ENCODE results near the gene TIMM17B.
A peak's percentile ranks its signal among the peaks of the same experiment; 100 is the strongest.
"Not testable (repeated sequence)": the region's sequence is repeated elsewhere in the genome, so short reads cannot be mapped to it uniquely, and the experiment has no call there.

The TIMM17B gene

DNA sequence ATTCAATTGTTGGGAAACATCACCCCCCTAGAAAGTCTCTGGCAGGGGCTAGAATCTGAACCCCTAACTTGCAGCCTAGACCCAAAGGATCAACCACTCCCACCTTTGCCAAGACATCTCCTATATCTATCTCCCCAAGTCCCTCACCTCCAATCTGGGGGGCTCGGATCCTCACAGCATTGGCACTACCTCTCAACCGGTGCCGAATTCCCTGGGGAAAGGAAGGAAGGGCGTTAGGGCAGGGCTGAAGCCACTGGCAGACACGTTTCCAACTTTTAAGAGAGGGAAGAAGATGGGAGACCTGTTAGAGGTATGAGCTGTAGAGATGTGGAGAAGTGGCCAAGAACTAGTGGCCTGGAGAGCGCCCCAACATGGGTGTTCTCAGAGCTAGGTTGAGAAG lies 2.7 kb downstream of the TIMM17B start:
- DNase-seq (ENCODE audit: low read depth in 2 of 2): no peak

DNA sequence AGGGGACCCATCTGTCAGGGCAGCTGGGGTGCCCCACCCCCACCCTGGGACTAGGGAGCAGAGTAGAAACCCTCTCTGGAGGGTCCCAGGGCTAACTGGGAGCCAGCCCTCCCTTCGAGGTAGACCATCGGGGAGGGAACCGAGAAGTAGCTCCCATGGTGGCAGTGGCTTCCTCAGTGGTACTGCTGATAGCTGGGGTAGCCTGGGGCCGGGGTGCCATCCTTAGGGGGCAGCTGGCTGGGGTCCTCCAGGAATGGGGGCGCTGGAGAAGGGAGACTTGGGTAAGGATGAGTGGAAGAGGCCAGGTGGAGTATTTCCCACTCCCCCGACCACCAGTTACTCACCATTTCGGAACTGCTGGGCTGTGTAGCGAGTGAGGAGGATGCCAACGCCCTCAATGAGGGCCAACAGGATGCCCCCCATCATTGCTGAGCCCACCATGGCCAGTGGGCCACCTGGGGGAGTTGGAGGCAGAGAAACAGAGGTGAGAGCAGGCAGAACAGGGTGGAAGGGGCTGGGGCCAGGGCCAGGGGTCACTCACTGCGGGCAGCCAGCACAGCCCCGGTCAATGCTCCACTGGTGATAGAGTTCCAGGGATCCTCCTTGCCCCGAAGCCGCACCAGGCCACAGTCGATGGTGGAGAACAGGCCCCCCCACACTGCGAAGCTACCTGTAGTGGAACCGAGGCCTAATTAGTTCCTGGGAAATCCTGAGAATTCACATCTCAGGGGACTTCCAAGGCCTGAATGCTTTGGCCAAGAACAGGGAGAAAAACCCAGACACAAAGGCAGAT lies 3.8 kb downstream of the TIMM17B start:
- no peak for DNase-seq (ENCODE audit: low read depth in 2 of 2)

DNA sequence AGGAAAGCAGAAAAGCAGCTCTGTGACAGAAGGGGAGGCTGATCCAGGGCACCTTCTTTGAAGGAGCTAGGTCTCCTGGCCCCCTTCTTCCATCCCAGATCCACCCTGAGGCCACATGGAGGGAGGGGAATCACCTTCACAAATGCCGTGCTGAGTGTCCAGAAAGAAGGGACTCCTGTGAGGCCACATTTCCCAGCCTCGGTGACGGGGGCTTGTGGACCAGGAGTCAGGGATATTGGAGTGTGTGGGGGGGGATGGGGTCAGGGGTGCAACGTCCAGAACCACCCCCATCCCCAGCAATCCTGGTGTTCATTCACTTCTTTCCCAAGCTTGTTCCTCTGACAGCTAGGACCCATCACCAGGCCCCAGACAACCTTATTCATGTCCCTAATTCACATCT lies 4.7 kb downstream of the TIMM17B start:
- no peak for DNase-seq (ENCODE audit: low read depth in 2 of 2)

DNA sequence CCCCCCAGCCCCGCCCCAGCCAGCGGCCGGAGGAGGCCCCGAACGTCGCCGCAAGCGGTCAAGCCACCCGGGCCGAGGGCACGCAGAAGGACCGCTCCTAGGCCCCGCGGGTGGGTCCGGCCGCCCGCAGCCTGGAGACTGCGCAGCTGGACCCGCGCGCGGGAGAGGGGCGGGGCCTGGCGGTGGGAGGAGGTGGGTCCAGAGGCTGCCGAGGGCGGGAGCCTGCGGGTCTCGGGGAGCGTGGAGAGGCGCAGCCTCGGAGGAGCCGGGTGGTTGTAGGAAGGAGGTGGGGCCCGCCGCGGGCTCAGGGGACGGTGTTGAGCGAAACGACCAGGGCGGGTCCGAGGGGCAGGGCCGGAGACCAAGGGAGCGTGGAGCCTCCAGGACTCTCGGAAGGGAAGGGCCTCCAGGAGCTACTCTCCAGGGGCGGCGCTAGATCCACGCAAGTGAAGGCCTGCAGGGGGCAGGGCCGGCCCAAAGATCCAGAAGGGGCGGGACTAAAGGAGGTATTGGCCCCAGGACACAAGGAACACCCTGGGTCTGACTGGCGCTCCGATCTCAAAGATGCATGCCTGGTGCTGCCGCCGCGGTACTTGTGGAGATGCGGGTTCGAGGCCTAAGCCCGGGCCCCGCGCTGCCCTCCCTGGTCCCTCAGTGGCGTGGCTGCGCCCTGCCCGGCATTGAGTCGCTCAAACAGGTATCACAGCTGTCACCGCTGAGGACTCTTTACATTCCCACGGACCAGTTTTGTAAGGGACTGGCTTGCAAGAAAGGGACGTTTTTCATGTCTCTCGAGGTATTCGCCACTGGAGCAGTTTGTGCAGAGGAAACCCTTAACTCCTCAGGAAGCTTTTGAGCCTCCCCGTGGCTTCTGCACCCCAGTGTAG lies 5.9 kb downstream of the TIMM17B start:
- peak; percentile 40 to 46 for DNase-seq (ENCODE audit: low read depth in 2 of 2)

DNA sequence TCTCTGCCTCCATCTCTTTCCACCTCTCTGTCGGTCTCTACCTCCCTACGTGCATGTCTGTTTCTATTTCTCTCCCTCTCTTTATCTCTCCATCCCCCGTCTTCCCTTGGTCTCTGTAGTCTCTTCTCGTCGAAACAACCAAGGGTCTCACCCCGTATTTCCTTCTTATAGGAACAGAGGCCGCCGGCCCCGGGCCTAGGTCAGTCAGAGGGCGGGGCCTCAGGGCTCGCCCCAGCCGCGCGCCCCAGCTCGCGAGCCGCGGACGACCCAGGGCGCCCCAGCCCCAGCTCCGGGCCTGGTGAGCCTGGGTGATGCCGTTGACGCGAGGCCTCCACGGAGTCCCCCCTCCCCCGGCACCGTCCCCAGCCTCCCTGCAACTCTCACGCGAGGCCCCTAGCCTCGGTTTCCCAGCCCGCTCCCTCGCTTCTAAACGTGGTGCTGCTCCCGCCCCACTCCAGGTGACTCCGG lies 6.6 kb downstream of the TIMM17B start:
- DNase-seq (ENCODE audit: low read depth in 2 of 2): no peak

DNA sequence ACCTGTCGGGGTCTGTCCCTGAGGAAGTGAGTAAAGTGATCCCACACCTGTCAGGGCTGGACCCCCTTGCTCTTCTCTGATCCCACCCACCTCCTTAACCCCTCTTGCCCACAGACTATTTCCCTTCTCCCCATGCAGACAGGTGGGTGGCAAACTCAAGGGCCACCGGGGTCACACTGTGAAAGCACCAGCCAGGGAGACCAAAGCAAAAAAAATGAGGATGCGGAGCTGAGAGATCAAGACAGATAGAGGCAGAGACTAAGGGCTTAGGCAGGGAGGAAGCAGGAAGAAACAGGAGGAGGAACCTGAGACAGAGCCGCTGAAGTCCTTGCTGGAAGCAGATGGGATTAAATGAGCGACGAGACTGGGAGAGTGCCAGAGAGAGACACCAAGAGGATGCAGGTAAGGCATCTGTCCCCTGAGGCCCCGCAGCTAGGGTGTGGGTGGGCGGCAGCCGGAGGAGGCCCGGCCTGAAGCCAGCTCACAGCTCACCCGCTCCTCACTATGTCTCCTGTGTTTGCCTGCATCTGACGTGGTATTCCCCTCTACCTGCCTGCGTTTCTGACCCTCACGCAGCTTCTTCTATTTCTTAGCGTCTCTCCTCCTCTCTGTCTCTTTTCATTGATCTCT lies 7.2 kb downstream of the TIMM17B start:
- DNase-seq (ENCODE audit: low read depth in 2 of 2): no peak

DNA sequence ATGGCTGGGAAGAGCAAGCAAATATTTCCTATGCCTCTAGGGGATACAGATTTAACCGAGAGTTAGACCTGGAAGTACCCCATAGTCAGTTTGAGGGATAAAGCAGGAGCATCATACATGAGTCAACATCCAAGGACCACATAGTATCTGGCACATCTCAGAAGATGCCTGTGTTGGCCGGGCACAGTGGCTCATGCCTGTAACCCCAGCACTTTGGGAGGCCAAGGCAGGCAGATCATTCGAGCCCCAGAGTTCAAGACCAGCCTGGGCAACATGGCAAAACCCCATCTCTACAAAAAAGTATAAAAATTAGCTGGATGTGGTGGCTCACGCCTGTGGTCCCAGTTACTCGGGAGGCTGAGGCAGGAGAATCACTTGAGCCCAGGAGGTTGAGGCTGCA lies 11.0 kb downstream of the TIMM17B start:
- DNase-seq (ENCODE audit: low read depth in 2 of 2): not testable (repeated sequence)

DNA sequence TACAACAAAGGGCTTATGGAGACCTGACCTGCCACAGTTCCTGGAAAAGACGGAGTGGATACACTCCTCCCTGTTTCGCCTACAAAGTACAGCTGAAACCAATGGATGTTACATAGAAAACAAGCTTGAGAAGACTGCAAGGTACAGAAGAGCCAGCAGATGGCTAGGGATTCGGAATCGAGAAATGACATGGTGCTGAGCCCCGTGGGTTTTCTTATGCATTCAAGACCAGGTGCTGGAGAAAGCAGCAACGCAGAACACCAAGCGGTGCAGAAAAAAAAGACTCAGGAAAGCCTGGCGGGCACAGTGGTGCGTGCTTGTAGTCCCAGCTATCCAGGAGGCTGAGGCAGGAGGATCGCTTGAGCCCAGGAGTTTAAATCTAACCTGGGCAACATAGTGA lies 13.8 kb downstream of the TIMM17B start:
- DNase-seq (ENCODE audit: low read depth in 2 of 2): no peak

DNA sequence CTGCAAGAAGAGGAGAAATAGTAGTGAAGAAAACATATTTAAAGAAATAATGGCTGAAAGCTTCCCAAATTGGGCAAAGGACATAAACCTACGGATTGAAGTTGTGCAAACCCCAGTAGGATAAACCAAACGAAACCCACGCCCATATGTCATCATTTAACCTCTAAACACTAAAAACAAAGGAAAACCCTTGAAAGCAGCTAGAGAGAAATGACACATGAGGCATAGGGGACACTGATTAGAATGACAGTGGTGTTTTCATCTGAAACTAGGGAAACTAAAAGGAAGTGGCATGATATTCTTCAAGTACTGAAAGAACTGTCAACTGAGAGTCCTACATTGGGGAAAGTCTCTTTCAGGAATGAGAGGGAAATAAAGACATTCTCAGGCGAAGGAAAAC lies 20.6 kb downstream of the TIMM17B start:
- not testable (repeated sequence) for DNase-seq (ENCODE audit: low read depth in 2 of 2)

DNA sequence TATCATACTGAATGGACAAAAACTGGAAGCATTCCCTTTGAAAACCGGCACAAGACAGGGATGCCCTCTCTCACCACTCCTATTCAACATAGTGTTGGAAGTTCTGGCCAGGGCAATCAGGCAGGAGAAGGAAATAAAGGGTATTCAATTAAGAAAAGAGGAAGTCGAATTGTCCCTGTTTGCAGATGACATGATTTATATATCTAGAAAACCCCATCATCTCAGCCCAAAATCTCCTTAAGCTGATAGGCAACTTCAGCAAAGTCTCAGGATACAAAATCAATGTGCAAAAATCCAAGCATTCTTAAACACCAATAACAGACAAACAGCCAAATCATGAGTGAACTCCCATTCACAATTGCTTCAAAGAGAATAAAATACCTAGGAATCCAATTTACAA lies 25.6 kb downstream of the TIMM17B start:
- DNase-seq (ENCODE audit: low read depth in 2 of 2): not testable (repeated sequence)

DNA sequence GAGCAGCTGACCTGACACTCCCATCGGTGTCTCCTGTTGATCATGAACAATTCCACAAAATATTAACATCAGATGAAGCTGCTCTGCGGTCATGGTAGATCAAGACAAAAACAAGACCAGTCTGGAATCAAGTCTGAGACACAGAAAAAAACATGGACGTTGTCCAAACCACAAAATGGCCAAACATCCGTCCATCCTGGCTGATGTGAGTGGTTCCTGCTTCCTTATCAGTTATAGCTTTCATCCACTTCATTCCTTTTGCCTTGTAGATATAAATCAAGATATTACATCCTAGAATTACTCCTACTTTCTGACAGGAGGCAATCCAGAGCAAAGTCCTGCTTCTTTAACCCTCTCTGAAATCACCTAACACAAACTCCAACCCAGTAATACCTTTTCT lies 33.4 kb downstream of the TIMM17B start:
- no peak for DNase-seq (ENCODE audit: low read depth in 2 of 2)

DNA sequence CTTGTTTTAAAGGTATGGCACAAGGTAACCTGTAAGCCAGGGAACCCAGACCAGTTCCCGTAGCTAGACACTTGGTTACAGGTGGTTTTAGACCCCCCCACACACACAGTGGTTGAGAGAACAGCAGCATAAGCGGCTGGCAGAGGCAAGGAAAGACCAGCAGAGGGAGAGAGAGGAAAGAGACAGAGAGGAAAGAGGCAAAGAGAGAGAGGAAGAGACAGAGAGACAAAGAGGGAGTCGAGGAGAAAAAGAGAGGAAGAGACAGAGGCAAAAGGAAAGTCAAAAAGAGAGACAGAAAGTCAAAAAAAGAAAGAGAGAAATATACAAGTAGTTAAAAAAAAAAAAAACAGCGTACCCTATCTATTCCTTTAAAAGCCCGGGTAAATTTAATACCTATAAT lies 42.7 kb downstream of the TIMM17B start:
- DNase-seq (ENCODE audit: low read depth in 2 of 2): no peak

DNA sequence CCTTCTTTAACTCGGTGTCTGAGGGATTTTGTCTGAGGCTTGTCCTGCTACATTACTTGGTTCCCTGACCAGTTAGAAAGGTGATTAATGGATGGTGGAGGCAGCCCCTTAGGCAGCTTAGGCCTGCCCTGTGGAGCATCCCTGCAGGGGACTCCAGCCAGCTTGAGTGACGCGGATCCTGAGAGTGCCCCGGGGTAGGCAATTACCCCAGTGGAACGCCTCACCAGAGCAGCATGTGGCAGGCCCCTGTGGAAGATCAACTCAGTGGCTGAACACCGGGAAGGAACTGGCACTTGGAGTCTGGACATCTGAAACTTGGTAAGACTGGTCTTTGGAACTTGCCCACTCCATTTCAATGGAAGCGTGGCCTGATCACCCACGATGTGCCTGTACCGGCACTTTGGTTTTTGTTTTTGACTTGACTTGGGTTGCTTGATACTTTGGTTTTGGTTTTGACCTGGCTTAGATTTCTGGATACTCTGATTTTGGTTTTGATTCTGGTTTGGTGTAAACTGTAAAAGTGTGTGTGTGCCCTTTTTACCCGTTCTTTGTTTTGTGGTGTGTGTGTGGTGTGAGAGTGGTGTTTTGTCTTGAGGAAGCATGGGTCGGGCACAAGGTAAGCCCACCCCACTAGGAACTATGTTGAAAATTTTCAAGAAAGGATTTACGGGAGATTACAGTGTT lies 43.3 kb downstream of the TIMM17B start:
- not testable (repeated sequence) for DNase-seq (ENCODE audit: low read depth in 2 of 2)

DNA sequence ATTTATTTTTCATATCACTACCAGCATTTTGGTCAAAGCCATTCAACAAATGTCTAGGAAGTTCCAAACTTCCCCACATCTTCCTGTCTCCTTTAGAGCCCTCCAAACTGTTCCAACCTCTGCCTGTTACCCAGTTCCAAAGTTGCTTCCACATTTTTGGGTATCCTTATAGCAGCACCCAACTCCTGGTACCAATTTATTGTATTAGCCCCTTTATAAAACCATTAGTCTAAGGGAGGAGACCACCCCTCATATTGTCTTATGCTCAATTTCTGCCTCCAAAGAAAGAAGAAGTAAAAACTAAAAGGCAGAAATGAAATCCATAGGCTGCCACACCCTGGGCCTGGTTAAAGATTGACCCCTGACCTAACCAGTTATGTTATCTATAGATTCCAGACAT lies 44.1 kb downstream of the TIMM17B start:
- not testable (repeated sequence) for DNase-seq (ENCODE audit: low read depth in 2 of 2)

DNA sequence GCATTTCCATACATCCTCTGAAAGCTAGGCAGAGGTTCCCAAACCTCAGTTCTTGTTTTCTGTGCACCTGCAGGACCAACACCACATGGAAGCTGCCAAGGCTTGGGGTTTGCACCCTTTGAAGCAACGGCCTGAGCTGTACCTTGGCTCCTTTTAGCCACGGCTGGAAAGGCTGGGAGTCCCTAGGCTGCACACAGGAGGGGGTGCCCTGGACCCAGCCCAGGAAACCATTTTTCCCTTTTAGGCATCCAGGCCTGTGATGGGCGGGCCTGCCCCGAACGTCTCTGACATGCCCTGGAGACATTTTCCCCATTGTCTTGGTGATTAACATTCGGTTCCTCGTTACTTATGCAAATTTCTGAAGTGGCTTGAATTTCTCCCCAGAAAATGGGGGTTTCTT lies 44.7 kb downstream of the TIMM17B start:
- no peak for DNase-seq (ENCODE audit: low read depth in 2 of 2)

DNA sequence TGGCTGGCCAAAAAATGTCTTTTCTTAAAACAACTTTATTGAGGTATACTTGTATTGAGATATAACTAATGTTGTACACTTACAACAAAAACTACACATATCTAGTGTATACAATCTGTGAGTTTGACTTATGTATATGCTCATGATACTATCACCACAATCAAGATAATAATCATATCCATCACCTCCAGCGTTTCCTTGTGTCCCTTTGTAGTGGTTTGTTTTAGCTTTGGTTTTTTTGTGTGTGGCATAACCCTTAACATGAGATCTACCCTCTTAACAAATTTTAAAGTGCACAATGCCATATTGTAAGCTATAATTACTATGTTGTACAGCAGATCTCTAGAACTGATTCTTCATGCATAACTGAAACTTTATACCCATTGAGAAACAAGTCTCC lies 48.7 kb downstream of the TIMM17B start:
- DNase-seq (ENCODE audit: low read depth in 2 of 2): no peak
